HG02678 (cell line): ENCODE results near the gene CA9.

Experiments used
- ATAC-seq: cut with Tn5 transposase; IDR thresholded peaks from one replicate; pipeline ENCODE4 v1.9.1; 2021; ENCODE audit warnings: mild to moderate bottlenecking, moderate library complexity; ENCODE audit not compliant: unreplicated experiment

Gene CA9

GRCh38 chr9:35714123-35714522 is 40.4 kb downstream of the CA9 start:
- ATAC-seq, result no peak

GRCh38 chr9:35714579-35715252 is 41.0 kb downstream of the CA9 start:
- ATAC-seq, result no peak

- no peak for ATAC-seq
Observed at GRCh38 chr9:35716230-35716629, 42.5 kb downstream of the CA9 start.

GRCh38 chr9:35717132-35717870 is 43.6 kb downstream of the CA9 start:
- ATAC-seq, result no peak

GRCh38 chr9:35718721-35719511 is 45.2 kb downstream of the CA9 start:
- no peak for ATAC-seq

GRCh38 chr9:35719546-35719945 is 45.8 kb downstream of the CA9 start:
- ATAC-seq, result no peak

GRCh38 chr9:35723426-35723825 is 49.7 kb downstream of the CA9 start:
- no peak for ATAC-seq

GRCh38 chr9:35723908-35724307 is 50.2 kb downstream of the CA9 start:
- ATAC-seq, result no peak

- no peak for ATAC-seq
Observed at GRCh38 chr9:35725362-35725761, 51.6 kb downstream of the CA9 start.

GRCh38 chr9:35726931-35727330 is 53.2 kb downstream of the CA9 start:
- ATAC-seq, result peak; percentile 41

- ATAC-seq, result no peak
Observed at GRCh38 chr9:35727676-35728040, 53.9 kb downstream of the CA9 start.

GRCh38 chr9:35728041-35728971 is 54.6 kb downstream of the CA9 start:
- no peak for ATAC-seq

GRCh38 chr9:35729101-35729500 is 55.4 kb downstream of the CA9 start:
- no peak for ATAC-seq

GRCh38 chr9:35729700-35730485 is 56.2 kb downstream of the CA9 start:
- no peak for ATAC-seq

- ATAC-seq, result no peak
Observed at GRCh38 chr9:35730486-35730854, 56.7 kb downstream of the CA9 start.
